Mesodermal cell (in vitro differentiated cells): ENCODE results near the gene TNIP1.
A peak's percentile ranks its signal among the peaks of the same experiment; 100 is the strongest.

Source experiments
- H3K27ac ChIP-seq: 2 replicates; pipeline ENCODE4 v1.7.0; 2013; ENCODE audit warnings: mild to moderate bottlenecking, low read depth, low read length, moderate library complexity; ENCODE audit not compliant: severe bottlenecking
- H3K36me3 ChIP-seq: 2 replicates; pipeline ENCODE4 v1.7.1; 2013; ENCODE audit warnings: mild to moderate bottlenecking, low read length, moderate library complexity; ENCODE audit not compliant: control insufficient read depth, insufficient read depth
- H3K4me1 ChIP-seq: one replicate; pipeline ENCODE4 v1.7.1; 2013; ENCODE audit warnings: mild to moderate bottlenecking, low read length; ENCODE audit not compliant: insufficient read depth, control insufficient read depth, poor library complexity, severe bottlenecking
- H3K4me3 ChIP-seq: 2 replicates; pipeline ENCODE4 v1.7.0; 2013; ENCODE audit warnings: low read length, control low read depth, mild to moderate bottlenecking; ENCODE audit not compliant: insufficient read depth, poor library complexity, severe bottlenecking; ENCODE audit errors: extremely low read depth
- H3K9me3 ChIP-seq: 2 replicates; pipeline ENCODE4 v1.7.1; 2013; ENCODE audit warnings: mild to moderate bottlenecking, low read length, moderate library complexity; ENCODE audit not compliant: control insufficient read depth
- WGBS, 2 experiments: methylation state at CpG; one replicate each; pipeline ENCODE4 v1.1.5; 2013; ENCODE audit warnings: missing lambda C conversion rate in 2 of 2; ENCODE audit not compliant: insufficient coverage in 2 of 2; 5-methylcytosine and 5-hydroxymethylcytosine counted together

Gene TNIP1

GRCh38 chr5:151039665-151040064 is 41.2 kb downstream of the TNIP1 start:
- peaks cover 90% of the 10 kb centered on the region for H3K36me3 ChIP-seq
- no peak overlapping the region for H3K4me3 ChIP-seq
- H3K9me3 ChIP-seq, result no peaks in the 10 kb centered on the region
- H3K4me1 ChIP-seq, result peaks cover 15% of the 10 kb centered on the region
- H3K27ac ChIP-seq, result no peak overlapping the region
- WGBS, 2 experiments, result 98 to 99% methylated on average over 5 to 9 of the region's 9 CpGs

GRCh38 chr5:151038801-151039238 is 42.0 kb downstream of the TNIP1 start:
- Histone ChIP-seq H3K4me3 (no peak overlapping the region), H3K4me1 (peaks cover 15% of the 10 kb centered on the region), H3K36me3 (peaks cover 92% of the 10 kb centered on the region), H3K9me3 (no peaks in the 10 kb centered on the region), H3K27ac (no peak overlapping the region)
- WGBS, 2 experiments, result 92 to 98% methylated on average over 7 of the region's 7 CpGs

- 93 to 96% methylated on average over 7 to 8 of the region's 8 CpGs for WGBS, 2 experiments
- Histone ChIP-seq H3K27ac (peak overlapping the region; percentile 49), H3K9me3 (no peaks in the 10 kb centered on the region), H3K4me3 (no peak overlapping the region), H3K36me3 (peaks cover 91% of the 10 kb centered on the region), H3K4me1 (peaks cover 15% of the 10 kb centered on the region)
These were observed 42.5 kb downstream of the TNIP1 start for GRCh38 chr5:151038412-151038745.

- peak overlapping the region; percentile 49 for H3K27ac ChIP-seq
- H3K36me3 ChIP-seq, result peaks cover 91% of the 10 kb centered on the region
These were observed 43.0 kb downstream of the TNIP1 start for GRCh38 chr5:151037561-151038411.

GRCh38 chr5:151036556-151036955 is 44.3 kb downstream of the TNIP1 start:
- WGBS, 2 experiments, result 93 to 100% methylated on average over 3 of the region's 6 CpGs
- Histone ChIP-seq H3K9me3 (no peaks in the 10 kb centered on the region), H3K36me3 (peaks cover 89% of the 10 kb centered on the region), H3K4me1 (peaks cover 15% of the 10 kb centered on the region), H3K27ac (no peak overlapping the region), H3K4me3 (no peak overlapping the region)

More at GRCh38 chr5:151037561-151038411, 43.0 kb downstream of the TNIP1 start:
- H3K4me3 ChIP-seq, result no peak overlapping the region
- H3K4me1 ChIP-seq, result peaks cover 15% of the 10 kb centered on the region
- H3K9me3 ChIP-seq, result no peaks in the 10 kb centered on the region
- WGBS, 2 experiments, result 93 to 95% methylated on average over 8 to 10 of the region's 12 CpGs

GRCh38 chr5:151034422-151035379 is 46.1 kb downstream of the TNIP1 start:
- H3K27ac ChIP-seq, result no peak overlapping the region
- peaks cover 90% of the 10 kb centered on the region for H3K36me3 ChIP-seq
- WGBS, 2 experiments, result 98% methylated on average over 15 to 17 of the region's 19 CpGs
- no peaks in the 10 kb centered on the region for H3K9me3 ChIP-seq
- peaks cover 15% of the 10 kb centered on the region for H3K4me1 ChIP-seq
- no peak overlapping the region for H3K4me3 ChIP-seq

GRCh38 chr5:151033217-151033934 is 47.5 kb downstream of the TNIP1 start:
- 96 to 100% methylated on average over 4 of the region's 14 CpGs for WGBS, 2 experiments
- Histone ChIP-seq H3K36me3 (peaks cover 90% of the 10 kb centered on the region), H3K4me1 (peaks cover 6% of the 10 kb centered on the region), H3K4me3 (no peak overlapping the region), H3K9me3 (no peaks in the 10 kb centered on the region), H3K27ac (no peak overlapping the region)

GRCh38 chr5:151031554-151031953 is 49.3 kb downstream of the TNIP1 start:
- no peaks in the 10 kb centered on the region for H3K9me3 ChIP-seq
- no peak overlapping the region for H3K27ac ChIP-seq
- peaks cover 81% of the 10 kb centered on the region for H3K36me3 ChIP-seq
- no peaks in the 10 kb centered on the region for H3K4me1 ChIP-seq
- H3K4me3 ChIP-seq, result no peak overlapping the region
- 88 to 98% methylated on average over 8 to 10 of the region's 11 CpGs for WGBS, 2 experiments

- Histone ChIP-seq H3K4me1 (no peaks in the 10 kb centered on the region), H3K27ac (no peak overlapping the region), H3K9me3 (no peaks in the 10 kb centered on the region), H3K36me3 (peaks cover 70% of the 10 kb centered on the region), H3K4me3 (no peak overlapping the region)
- WGBS, 2 experiments, result 94 to 97% methylated on average over 3 to 4 of the region's 4 CpGs
These were observed 50.5 kb downstream of the TNIP1 start for GRCh38 chr5:151030379-151030778.

GRCh38 chr5:151030056-151030336 is 50.8 kb downstream of the TNIP1 start:
- WGBS, 2 experiments, result no CpG with 5 or more reads among the region's 5 CpGs
- no peaks in the 10 kb centered on the region for H3K4me1 ChIP-seq
- no peaks in the 10 kb centered on the region for H3K9me3 ChIP-seq
- H3K4me3 ChIP-seq, result no peak overlapping the region
- peaks cover 66% of the 10 kb centered on the region for H3K36me3 ChIP-seq
- no peak overlapping the region for H3K27ac ChIP-seq
